Measurements from ENCODE around the gene PKP4. TPM values are rescaled to one million over a fixed set of nuclear protein-coding genes. Genes with fewer than 3 reads are reported as not detected.

The PKP4 gene
- total and polyA plus RNA-seq, 9 of the 15 experiments (the other 6 are each of a cell fraction or from before 2014, with no cell fraction given) = 24.6 to 99.1 (median 74.0) TPM

DNA sequence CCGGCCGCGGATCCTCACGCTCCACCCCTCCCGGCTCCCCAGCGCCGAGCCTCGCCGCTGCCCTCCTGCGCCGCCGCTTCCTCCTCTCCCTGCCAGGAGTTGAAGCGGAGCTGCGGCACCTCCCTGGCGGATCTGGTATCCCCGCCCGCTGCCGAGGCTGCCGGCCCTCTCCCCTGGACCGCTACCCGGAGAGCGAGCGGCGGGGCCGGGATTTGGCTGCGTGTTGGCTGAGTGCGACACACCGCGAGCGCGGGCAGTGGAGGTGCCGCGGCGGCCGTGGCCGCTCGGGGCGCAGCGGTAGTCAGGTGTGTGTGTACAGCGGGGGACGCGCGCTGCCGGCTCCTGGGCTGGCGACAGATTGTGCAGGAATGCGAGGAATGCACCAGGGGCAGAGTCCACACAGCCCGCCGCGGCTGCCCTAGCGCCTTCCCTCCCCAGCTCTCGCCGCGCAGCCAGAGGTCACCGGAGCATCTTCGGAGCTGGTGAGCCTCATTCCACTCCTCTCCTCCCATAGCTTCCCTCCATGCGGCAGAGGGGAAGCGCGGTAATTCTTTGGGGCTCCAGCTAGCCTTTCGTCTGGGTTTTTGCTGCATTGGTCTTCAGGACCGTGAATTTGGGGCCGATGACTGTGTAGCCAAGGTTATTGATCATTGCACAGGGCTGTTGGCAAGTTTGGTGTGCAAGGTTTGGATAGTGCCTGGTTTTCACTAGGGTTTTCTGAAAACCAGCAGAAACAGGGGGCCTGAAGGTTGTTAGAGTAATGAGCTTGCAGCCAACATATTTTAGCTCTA lies 1.3 kb downstream of the PKP4 start (continued):
- TF ChIP-seq PREB (CRISPR knock-in tag; IDR thresholded peaks at IDR 0.05) = no peak
- no peak for TF ChIP-seq MED1 (CRISPR knock-in tag; IDR thresholded peaks at IDR 0.05; ENCODE audit: borderline replicate concordance)
- TF ChIP-seq JUNB (CRISPR knock-in tag; conservative IDR thresholded peaks at IDR 0.05) = no peak
- peak; percentile 68 for TF ChIP-seq HMGN3 (IDR thresholded peaks at IDR 0.05; ENCODE audit: borderline replicate concordance, extremely low read depth, insufficient read length, low read depth, low read length)
- TF ChIP-seq NFYB (IDR thresholded peaks at IDR 0.05; ENCODE audit: extremely low read depth, insufficient read length) = no peak
- TF ChIP-seq ZKSCAN8 (CRISPR knock-in tag; IDR thresholded peaks at IDR 0.05) = no peak
- TF ChIP-seq HNRNPL (IDR thresholded peaks at IDR 0.05; ENCODE audit: low read depth, low read length) = no peak; the same call in 1 of the 2 replicates
- peak; percentile 29; the same call in 1 of the 2 replicates for TF ChIP-seq ATF7 (IDR thresholded peaks at IDR 0.05)
- TF ChIP-seq, protein P1, sequence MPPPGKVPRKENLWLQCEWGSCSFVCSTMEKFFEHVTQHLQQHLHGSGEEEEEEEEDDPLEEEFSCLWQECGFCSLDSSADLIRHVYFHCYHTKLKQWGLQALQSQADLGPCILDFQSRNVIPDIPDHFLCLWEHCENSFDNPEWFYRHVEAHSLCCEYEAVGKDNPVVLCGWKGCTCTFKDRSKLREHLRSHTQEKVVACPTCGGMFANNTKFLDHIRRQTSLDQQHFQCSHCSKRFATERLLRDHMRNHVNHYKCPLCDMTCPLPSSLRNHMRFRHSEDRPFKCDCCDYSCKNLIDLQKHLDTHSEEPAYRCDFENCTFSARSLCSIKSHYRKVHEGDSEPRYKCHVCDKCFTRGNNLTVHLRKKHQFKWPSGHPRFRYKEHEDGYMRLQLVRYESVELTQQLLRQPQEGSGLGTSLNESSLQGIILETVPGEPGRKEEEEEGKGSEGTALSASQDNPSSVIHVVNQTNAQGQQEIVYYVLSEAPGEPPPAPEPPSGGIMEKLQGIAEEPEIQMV (tag; conservative IDR thresholded peaks at IDR 0.05; ENCODE audit: low read depth) = no peak
- no peak for TF ChIP-seq TAF9B (IDR thresholded peaks at IDR 0.05; ENCODE audit: partially characterized antibody)
- no peak for TF ChIP-seq FOSL1 (tag; conservative IDR thresholded peaks at IDR 0.05)
- TF ChIP-seq BCOR (IDR thresholded peaks at IDR 0.05) = no peak
- no peak for TF ChIP-seq ZNF239 (CRISPR knock-in tag; IDR thresholded peaks at IDR 0.05)
- no peak for TF ChIP-seq ZNF699 (CRISPR knock-in tag; IDR thresholded peaks at IDR 0.05; ENCODE audit: insufficient replicate concordance)
- TF ChIP-seq, protein P2, sequence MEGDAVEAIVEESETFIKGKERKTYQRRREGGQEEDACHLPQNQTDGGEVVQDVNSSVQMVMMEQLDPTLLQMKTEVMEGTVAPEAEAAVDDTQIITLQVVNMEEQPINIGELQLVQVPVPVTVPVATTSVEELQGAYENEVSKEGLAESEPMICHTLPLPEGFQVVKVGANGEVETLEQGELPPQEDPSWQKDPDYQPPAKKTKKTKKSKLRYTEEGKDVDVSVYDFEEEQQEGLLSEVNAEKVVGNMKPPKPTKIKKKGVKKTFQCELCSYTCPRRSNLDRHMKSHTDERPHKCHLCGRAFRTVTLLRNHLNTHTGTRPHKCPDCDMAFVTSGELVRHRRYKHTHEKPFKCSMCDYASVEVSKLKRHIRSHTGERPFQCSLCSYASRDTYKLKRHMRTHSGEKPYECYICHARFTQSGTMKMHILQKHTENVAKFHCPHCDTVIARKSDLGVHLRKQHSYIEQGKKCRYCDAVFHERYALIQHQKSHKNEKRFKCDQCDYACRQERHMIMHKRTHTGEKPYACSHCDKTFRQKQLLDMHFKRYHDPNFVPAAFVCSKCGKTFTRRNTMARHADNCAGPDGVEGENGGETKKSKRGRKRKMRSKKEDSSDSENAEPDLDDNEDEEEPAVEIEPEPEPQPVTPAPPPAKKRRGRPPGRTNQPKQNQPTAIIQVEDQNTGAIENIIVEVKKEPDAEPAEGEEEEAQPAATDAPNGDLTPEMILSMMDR (IDR thresholded peaks at IDR 0.05 in 2 of 3, conservative IDR thresholded peaks at IDR 0.05 in 1 of 3; ENCODE audit: insufficient read depth in 2 of 3, low read depth in 1 of 3, low read length in 3 of 3) = peak; percentile 50 to 74 (median 57)
- no peak for TF ChIP-seq ZNF668 (CRISPR knock-in tag; IDR thresholded peaks at IDR 0.05)
- TF ChIP-seq KLF10 (CRISPR knock-in tag; IDR thresholded peaks at IDR 0.05) = no peak
- no peak for TF ChIP-seq SMAD1 (IDR thresholded peaks at IDR 0.05; ENCODE audit: low read depth, low read length, partially characterized antibody)
- no peak for TF ChIP-seq HNRNPH1 (optimal IDR thresholded peaks at IDR 0.05; ENCODE audit: low read depth, low read length)
- TF ChIP-seq ZNF764 (CRISPR knock-in tag; IDR thresholded peaks at IDR 0.05; ENCODE audit: low read depth) = no peak
- no peak for TF ChIP-seq ERF (CRISPR knock-in tag; IDR thresholded peaks at IDR 0.05)
- TF ChIP-seq, protein P3, sequence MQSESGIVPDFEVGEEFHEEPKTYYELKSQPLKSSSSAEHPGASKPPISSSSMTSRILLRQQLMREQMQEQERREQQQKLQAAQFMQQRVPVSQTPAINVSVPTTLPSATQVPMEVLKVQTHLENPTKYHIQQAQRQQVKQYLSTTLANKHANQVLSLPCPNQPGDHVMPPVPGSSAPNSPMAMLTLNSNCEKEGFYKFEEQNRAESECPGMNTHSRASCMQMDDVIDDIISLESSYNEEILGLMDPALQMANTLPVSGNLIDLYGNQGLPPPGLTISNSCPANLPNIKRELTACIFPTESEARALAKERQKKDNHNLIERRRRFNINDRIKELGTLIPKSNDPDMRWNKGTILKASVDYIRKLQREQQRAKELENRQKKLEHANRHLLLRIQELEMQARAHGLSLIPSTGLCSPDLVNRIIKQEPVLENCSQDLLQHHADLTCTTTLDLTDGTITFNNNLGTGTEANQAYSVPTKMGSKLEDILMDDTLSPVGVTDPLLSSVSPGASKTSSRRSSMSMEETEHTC (IDR thresholded peaks at IDR 0.05) = 0 out of 2 replicates have a peak, but pooled peaks have one; percentile 32
- TF ChIP-seq DNMT1 (IDR thresholded peaks at IDR 0.05) = no peak
